IgD-negative memory B cell (primary cell): ENCODE results near the gene CSNK1G3. TPM values are rescaled to one million over a fixed set of nuclear protein-coding genes. Genes with fewer than 3 reads are reported as not detected.

Source experiments
- polyA plus RNA-seq: library from polyadenylated mRNA; unstranded; fragments of 300-500 nt; fragmentation: Illumina TruSeq; gene quantifications from one replicate; pipeline ENCODE4 v1.2.3, GENCODE V29; 2021

CSNK1G3 gene
- polyA plus RNA-seq, 1 donor from 2014 or later: 53.6 TPM

Other genes with a start within 250 kb of the CSNK1G3 start
- gene CEP120, start 88.8 kb upstream of the CSNK1G3 start, polyA plus RNA-seq: 29.1 TPM